Osteoblast (primary cell): ENCODE measurements around the gene PRELP. TPM values are rescaled to one million over a fixed set of nuclear protein-coding genes. Genes with fewer than 3 reads are reported as not detected.

ENCODE experiments used
- DNase-seq: peaks from one replicate; pipeline ENCODE4 v3.0.0; 2011; ENCODE audit warnings: low spot score, mixed read lengths; ENCODE audit not compliant: insufficient read length; ENCODE audit errors: missing footprints
- H2AFZ ChIP-seq: 2 replicates; pipeline ENCODE4 v1.6.0; 2011; ENCODE audit warnings: mild to moderate bottlenecking, low read length
- H3K27ac ChIP-seq: 2 replicates; pipeline ENCODE4 v1.5.1; 2011; ENCODE audit warnings: mild to moderate bottlenecking, low read depth, low read length, moderate library complexity
- H3K27me3 ChIP-seq: 2 replicates; pipeline ENCODE4 v1.6.0; 2012; ENCODE audit warnings: mild to moderate bottlenecking, control low read depth, inconsistent platforms, low read length, moderate library complexity; ENCODE audit not compliant: insufficient read depth
- H3K36me3 ChIP-seq: 2 replicates; pipeline ENCODE4 v1.5.1; 2011; ENCODE audit warnings: mild to moderate bottlenecking, low read length, control low read depth, moderate library complexity; ENCODE audit not compliant: insufficient read depth
- H3K4me1 ChIP-seq: 2 replicates; pipeline ENCODE4 v1.5.1; 2011; ENCODE audit warnings: mild to moderate bottlenecking, low read length, control low read depth, moderate library complexity; ENCODE audit not compliant: insufficient read depth
- H3K4me2 ChIP-seq: 2 replicates; pipeline ENCODE4 v1.6.0; 2011; ENCODE audit warnings: mild to moderate bottlenecking, low read length; ENCODE audit not compliant: insufficient read depth
- H3K4me3 ChIP-seq: fragments of 200-600 bp; sonication (generic); 3 replicates; pipeline ENCODE4 v1.5.1; 2012; ENCODE audit warnings: mild to moderate bottlenecking, low read length, inconsistent platforms; ENCODE audit not compliant: insufficient read depth
- H3K79me2 ChIP-seq: 2 replicates; pipeline ENCODE4 v1.6.0; 2012; ENCODE audit warnings: mild to moderate bottlenecking, low read length, control low read depth, inconsistent platforms; ENCODE audit not compliant: insufficient read depth
- H3K9me3 ChIP-seq: 2 replicates; pipeline ENCODE4 v1.5.1; 2011; ENCODE audit warnings: low read depth, low read length, control low read depth
- H4K20me1 ChIP-seq: 2 replicates; pipeline ENCODE4 v1.6.0; 2012; ENCODE audit warnings: mild to moderate bottlenecking, low read length, control low read depth; ENCODE audit not compliant: insufficient read depth
- total RNA-seq: library from RNA; depleted of rRNA; stranded (reverse); fragments of >200 nt; gene quantifications from 2 replicates; pipeline ENCODE4 v1.2.3, GENCODE V29; 2012
- TF ChIP-seq, protein P1 (sequence below): IDR thresholded peaks from 2 replicates; pipeline ENCODE4 v1.5.1; 2011; ENCODE audit warnings: mild to moderate bottlenecking, low read depth, low read length, moderate library complexity; ENCODE audit errors: extremely low read depth

The PRELP gene
- total RNA-seq, 1 donor: 0.36 TPM

GRCh38 chr1:203478231-203478630 lies 2.6 kb downstream of the PRELP start:
- Histone ChIP-seq H3K4me3 (no peak overlapping the region), H3K4me2 (no peak overlapping the region), H3K79me2 (no peaks in the 10 kb centered on the region), H2AFZ (no peak overlapping the region), H3K27me3 (peaks cover 2% of the 10 kb centered on the region), H3K36me3 (no peaks in the 10 kb centered on the region), H3K27ac (no peak overlapping the region), H3K9me3 (no peaks in the 10 kb centered on the region), H3K4me1 (peaks cover 39% of the 10 kb centered on the region), H4K20me1 (no peaks in the 10 kb centered on the region)
- DNase-seq: no peak
- TF ChIP-seq, protein P1, sequence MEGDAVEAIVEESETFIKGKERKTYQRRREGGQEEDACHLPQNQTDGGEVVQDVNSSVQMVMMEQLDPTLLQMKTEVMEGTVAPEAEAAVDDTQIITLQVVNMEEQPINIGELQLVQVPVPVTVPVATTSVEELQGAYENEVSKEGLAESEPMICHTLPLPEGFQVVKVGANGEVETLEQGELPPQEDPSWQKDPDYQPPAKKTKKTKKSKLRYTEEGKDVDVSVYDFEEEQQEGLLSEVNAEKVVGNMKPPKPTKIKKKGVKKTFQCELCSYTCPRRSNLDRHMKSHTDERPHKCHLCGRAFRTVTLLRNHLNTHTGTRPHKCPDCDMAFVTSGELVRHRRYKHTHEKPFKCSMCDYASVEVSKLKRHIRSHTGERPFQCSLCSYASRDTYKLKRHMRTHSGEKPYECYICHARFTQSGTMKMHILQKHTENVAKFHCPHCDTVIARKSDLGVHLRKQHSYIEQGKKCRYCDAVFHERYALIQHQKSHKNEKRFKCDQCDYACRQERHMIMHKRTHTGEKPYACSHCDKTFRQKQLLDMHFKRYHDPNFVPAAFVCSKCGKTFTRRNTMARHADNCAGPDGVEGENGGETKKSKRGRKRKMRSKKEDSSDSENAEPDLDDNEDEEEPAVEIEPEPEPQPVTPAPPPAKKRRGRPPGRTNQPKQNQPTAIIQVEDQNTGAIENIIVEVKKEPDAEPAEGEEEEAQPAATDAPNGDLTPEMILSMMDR: no peak

DNA sequence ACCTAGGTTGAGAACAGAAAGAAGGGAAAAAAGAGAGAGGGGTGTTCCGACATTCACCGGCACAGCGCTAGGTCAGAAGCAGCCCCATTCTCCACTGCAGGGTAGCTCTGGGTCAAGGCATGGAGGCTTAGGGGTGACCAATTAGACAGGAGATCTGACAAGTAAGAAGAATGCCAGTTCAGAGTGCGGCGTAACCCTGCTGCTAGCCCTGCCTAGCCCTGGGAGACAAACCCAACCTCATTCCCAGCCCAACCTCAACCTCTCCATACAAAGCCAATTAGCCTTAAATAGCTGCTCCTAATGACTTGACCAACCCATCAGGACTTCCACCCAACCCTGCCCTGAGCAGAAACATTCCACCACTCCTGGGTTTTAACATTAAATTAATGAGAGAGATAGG lies 3.4 kb downstream of the PRELP start:
- Histone ChIP-seq H3K27ac (no peak overlapping the region), H2AFZ (no peak overlapping the region)

GRCh38 chr1:203479646-203480045 lies 4.0 kb downstream of the PRELP start:
- no peaks in the 10 kb centered on the region for H3K36me3 ChIP-seq
- H3K4me1 ChIP-seq: peaks cover 39% of the 10 kb centered on the region
- no peak overlapping the region for H3K4me3 ChIP-seq
- H3K4me2 ChIP-seq: peak overlapping the region; percentile 86
- H3K27me3 ChIP-seq: peaks cover 2% of the 10 kb centered on the region
- H4K20me1 ChIP-seq: no peaks in the 10 kb centered on the region
- H3K9me3 ChIP-seq: no peaks in the 10 kb centered on the region
- H2AFZ ChIP-seq: no peak overlapping the region
- DNase-seq: no peak
- TF ChIP-seq, protein P1: no peak
- H3K27ac ChIP-seq: no peak overlapping the region
- H3K79me2 ChIP-seq: no peaks in the 10 kb centered on the region

More for the DNA sequence above, 3.4 kb downstream of the PRELP start:
- Histone ChIP-seq H3K79me2 (no peaks in the 10 kb centered on the region), H3K4me2 (no peak overlapping the region), H3K4me3 (no peak overlapping the region), H3K9me3 (no peaks in the 10 kb centered on the region), H3K4me1 (peaks cover 39% of the 10 kb centered on the region), H3K36me3 (no peaks in the 10 kb centered on the region), H4K20me1 (no peaks in the 10 kb centered on the region), H3K27me3 (peaks cover 2% of the 10 kb centered on the region)
- no peak for DNase-seq
- TF ChIP-seq, protein P1: no peak

- no peaks in the 10 kb centered on the region for H4K20me1 ChIP-seq
- H3K79me2 ChIP-seq: no peaks in the 10 kb centered on the region
- peak overlapping the region; percentile 78 for H3K27ac ChIP-seq
- no peaks in the 10 kb centered on the region for H3K9me3 ChIP-seq
- no peak for DNase-seq
- H3K4me1 ChIP-seq: peaks cover 35% of the 10 kb centered on the region
- TF ChIP-seq, protein P1: peak; percentile 24
- peak overlapping the region; percentile 83 for H2AFZ ChIP-seq
- H3K36me3 ChIP-seq: no peaks in the 10 kb centered on the region
- H3K4me2 ChIP-seq: peak overlapping the region; percentile 86
- H3K27me3 ChIP-seq: peaks cover 2% of the 10 kb centered on the region
- peak overlapping the region; percentile 55 for H3K4me3 ChIP-seq
These were observed 4.5 kb downstream of the PRELP start for GRCh38 chr1:203480084-203480483.
